Measurements from ENCODE around the gene MTFR1L.

DNA sequence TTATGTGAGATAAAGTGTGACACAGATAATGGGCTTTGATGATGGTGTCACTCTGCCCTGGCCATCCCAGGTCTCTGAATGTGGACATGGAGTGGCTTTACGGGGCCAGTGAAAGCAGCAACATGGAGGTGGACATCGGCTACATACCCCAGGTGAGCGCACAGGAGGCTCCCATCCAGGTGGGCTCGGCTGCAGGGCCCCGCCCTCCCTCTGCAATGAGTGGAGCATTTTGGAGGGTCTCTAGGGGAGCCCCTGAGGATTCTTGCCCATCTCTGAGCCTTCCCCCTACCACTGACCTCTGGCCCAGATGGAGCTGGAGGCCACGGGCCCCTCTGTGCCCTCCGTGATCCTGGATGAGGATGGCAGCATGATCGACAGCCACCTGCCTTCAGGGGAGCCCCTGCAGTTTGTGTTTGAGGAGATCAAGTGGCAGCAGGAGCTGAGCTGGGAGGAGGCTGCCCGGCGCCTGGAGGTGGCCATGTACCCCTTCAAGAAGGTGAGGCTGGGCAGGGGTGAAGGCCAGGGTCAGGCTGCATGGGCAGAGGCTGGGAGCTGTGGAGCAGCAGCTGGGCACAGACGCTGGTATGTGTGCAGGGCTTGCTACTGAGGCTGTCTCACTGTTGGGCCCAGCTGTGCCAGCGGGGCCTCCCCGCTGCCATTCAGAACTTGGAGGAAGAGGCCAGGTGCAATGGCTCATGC is 8.2 kb upstream of the MTFR1L start:
- no peak for TF ChIP-seq EZH2phosphoT487 (IDR thresholded peaks at IDR 0.05; ENCODE audit: borderline replicate concordance, low read depth, low read length)
- TF ChIP-seq, protein P1, sequence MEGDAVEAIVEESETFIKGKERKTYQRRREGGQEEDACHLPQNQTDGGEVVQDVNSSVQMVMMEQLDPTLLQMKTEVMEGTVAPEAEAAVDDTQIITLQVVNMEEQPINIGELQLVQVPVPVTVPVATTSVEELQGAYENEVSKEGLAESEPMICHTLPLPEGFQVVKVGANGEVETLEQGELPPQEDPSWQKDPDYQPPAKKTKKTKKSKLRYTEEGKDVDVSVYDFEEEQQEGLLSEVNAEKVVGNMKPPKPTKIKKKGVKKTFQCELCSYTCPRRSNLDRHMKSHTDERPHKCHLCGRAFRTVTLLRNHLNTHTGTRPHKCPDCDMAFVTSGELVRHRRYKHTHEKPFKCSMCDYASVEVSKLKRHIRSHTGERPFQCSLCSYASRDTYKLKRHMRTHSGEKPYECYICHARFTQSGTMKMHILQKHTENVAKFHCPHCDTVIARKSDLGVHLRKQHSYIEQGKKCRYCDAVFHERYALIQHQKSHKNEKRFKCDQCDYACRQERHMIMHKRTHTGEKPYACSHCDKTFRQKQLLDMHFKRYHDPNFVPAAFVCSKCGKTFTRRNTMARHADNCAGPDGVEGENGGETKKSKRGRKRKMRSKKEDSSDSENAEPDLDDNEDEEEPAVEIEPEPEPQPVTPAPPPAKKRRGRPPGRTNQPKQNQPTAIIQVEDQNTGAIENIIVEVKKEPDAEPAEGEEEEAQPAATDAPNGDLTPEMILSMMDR (conservative IDR thresholded peaks at IDR 0.05; ENCODE audit: low read length), result no peak

All from OCI-LY7 (cell line).